ENCODE data around the gene JAKMIP2.

Gene JAKMIP2

GRCh38 chr5:147789820-147790219 is 7.3 kb upstream of the JAKMIP2 start:
- DNase-seq (ENCODE audit: low read depth in 4 of 4, low spot score in 1 of 4) = no peak

GRCh38 chr5:147788023-147788422 is 5.5 kb upstream of the JAKMIP2 start:
- DNase-seq (ENCODE audit: low read depth in 4 of 4, low spot score in 1 of 4) = no peak

- no peak for DNase-seq (ENCODE audit: low read depth in 4 of 4, low spot score in 1 of 4)
These were observed 3.6 kb upstream of the JAKMIP2 start for GRCh38 chr5:147786142-147786541.

- DNase-seq (ENCODE audit: low read depth in 4 of 4, low spot score in 1 of 4) = no peak
These were observed 1.8 kb upstream of the JAKMIP2 start for GRCh38 chr5:147784146-147784987.

- DNase-seq (ENCODE audit: low read depth in 4 of 4, low spot score in 1 of 4) = no peak
These were observed 1.5 kb downstream of the JAKMIP2 start for GRCh38 chr5:147780924-147781573.

- DNase-seq (ENCODE audit: low read depth in 4 of 4, low spot score in 1 of 4) = no peak
These were observed 2.8 kb downstream of the JAKMIP2 start for GRCh38 chr5:147779694-147780093.

GRCh38 chr5:147776989-147777388 is 5.5 kb downstream of the JAKMIP2 start:
- DNase-seq (ENCODE audit: low read depth in 4 of 4, low spot score in 1 of 4) = no peak

GRCh38 chr5:147773587-147773986 is 8.9 kb downstream of the JAKMIP2 start:
- DNase-seq (ENCODE audit: low read depth in 4 of 4, low spot score in 1 of 4) = no peak

- DNase-seq (ENCODE audit: low read depth in 4 of 4, low spot score in 1 of 4) = no peak
These were observed 9.4 kb downstream of the JAKMIP2 start for GRCh38 chr5:147773139-147773538.

GRCh38 chr5:147767048-147767447 is 15.5 kb downstream of the JAKMIP2 start:
- DNase-seq (ENCODE audit: low read depth in 4 of 4, low spot score in 1 of 4) = no peak

- DNase-seq (ENCODE audit: low read depth in 4 of 4, low spot score in 1 of 4) = no peak
These were observed 18.6 kb downstream of the JAKMIP2 start for GRCh38 chr5:147763791-147764525.

- DNase-seq (ENCODE audit: low read depth in 4 of 4, low spot score in 1 of 4) = no peak
These were observed 22.2 kb downstream of the JAKMIP2 start for GRCh38 chr5:147760086-147760875.

GRCh38 chr5:147759441-147759840 is 23.1 kb downstream of the JAKMIP2 start:
- DNase-seq (ENCODE audit: low read depth in 4 of 4, low spot score in 1 of 4) = no peak

- no peak for DNase-seq (ENCODE audit: low read depth in 4 of 4, low spot score in 1 of 4)
These were observed 26.0 kb downstream of the JAKMIP2 start for GRCh38 chr5:147756566-147756965.

- DNase-seq (ENCODE audit: low read depth in 4 of 4, low spot score in 1 of 4) = no peak
These were observed 28.0 kb downstream of the JAKMIP2 start for GRCh38 chr5:147754372-147755122.

GRCh38 chr5:147753765-147754164 is 28.8 kb downstream of the JAKMIP2 start:
- no peak for DNase-seq (ENCODE audit: low read depth in 4 of 4, low spot score in 1 of 4)

GRCh38 chr5:147752666-147753290 is 29.8 kb downstream of the JAKMIP2 start:
- DNase-seq (ENCODE audit: low read depth in 4 of 4, low spot score in 1 of 4) = no peak

- DNase-seq (ENCODE audit: low read depth in 4 of 4, low spot score in 1 of 4) = no peak
These were observed 30.5 kb downstream of the JAKMIP2 start for GRCh38 chr5:147752033-147752432.

GRCh38 chr5:147751156-147751830 is 31.2 kb downstream of the JAKMIP2 start:
- no peak for DNase-seq (ENCODE audit: low read depth in 4 of 4, low spot score in 1 of 4)
